HG02610 (cell line): ENCODE measurements around the gene MNX1.

Experiments used
- ATAC-seq: cut with Tn5 transposase; IDR thresholded peaks from one replicate; pipeline ENCODE4 v1.9.1; 2021; ENCODE audit warnings: mild to moderate bottlenecking, moderate library complexity; ENCODE audit not compliant: unreplicated experiment

MNX1 gene

GRCh38 chr7:156979711-156980110 is 30.8 kb downstream of the MNX1 start:
- ATAC-seq, result no peak

GRCh38 chr7:156979007-156979606 is 31.4 kb downstream of the MNX1 start:
- ATAC-seq, result no peak

DNA sequence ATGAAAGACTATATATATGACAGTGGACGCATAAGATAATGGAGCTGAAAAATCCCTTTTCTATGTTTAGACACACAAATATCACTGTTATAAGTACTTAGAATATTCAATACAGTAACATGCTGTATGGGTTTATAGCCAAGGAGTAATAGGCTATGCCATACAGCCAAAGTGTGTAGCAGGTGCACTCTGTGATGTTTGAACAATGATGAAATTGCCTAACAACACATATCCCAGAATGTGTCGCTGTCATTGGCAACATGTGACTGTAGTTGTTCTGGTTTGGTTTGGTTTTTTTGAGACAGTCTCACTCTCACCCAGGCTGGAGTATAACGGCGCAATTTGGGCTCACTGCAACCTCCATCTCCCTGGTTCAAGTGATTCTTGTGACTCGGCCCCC is 34.8 kb downstream of the MNX1 start:
- ATAC-seq, result no peak

GRCh38 chr7:156969972-156970420 is 40.5 kb downstream of the MNX1 start:
- ATAC-seq, result no peak

GRCh38 chr7:156968183-156968582 is 42.3 kb downstream of the MNX1 start:
- ATAC-seq, result no peak

- ATAC-seq, result no peak
Measured at GRCh38 chr7:156966387-156966786, 44.1 kb downstream of the MNX1 start.

DNA sequence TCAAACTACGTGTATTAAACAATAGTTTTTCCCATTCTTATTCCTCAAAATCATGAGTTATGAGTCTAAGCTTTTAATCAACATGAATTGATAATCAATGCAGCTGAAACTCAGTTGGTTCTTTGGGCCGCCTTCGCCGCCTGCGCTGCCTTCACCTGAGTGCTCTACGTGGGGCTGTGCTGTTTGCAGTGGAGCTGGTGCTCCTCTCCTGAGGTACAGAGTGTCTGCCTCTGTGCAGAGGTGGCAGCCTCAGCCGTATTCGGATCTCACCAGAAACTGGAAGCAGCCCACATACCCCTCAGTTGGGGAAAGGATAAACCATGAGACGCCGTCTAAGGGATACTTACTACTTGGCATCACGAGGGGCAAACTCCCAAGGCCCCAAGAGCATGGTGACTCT is 45.5 kb downstream of the MNX1 start:
- no peak for ATAC-seq

- no peak for ATAC-seq
Measured at GRCh38 chr7:156963472-156963871, 47.0 kb downstream of the MNX1 start.

- no peak for ATAC-seq
Measured at GRCh38 chr7:156962897-156963296, 47.6 kb downstream of the MNX1 start.

DNA sequence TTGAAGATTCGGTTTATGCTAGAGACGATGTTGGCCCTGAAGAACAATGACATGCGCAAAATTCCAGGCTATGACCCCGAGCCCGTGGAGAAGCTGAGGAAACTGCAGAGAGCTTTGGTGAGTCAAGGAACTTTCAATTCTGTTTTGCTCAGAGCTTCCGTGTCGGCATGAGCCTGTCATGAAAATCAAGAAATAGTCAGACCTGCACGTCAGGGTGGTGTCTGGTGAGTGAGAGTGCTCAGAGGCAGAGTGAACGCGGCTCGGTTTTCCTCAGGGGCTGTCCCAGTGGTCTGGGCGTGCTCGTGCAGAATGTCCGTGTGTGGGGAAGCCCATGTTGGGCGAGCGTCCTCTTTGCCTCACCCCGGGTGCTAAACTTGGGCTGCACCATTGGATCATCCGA is 48.3 kb downstream of the MNX1 start:
- ATAC-seq, result no peak

- ATAC-seq, result no peak
Measured at GRCh38 chr7:156956727-156957126, 53.7 kb downstream of the MNX1 start.

- ATAC-seq, result no peak
Measured at GRCh38 chr7:156954941-156955340, 55.5 kb downstream of the MNX1 start.
